Breast epithelium (tissue), 3 donors: ENCODE data around the gene BICD1.

Source experiments
- POLR2A ChIP-seq: fragments of 450-650 bp; IDR thresholded peaks from one replicate; pipeline ENCODE4 v1.6.1; 2016; ENCODE audit warnings: antibody characterized with exemption, mild to moderate bottlenecking, moderate library complexity
- TF ChIP-seq, protein P1 (sequence below), 3 donors: fragments of 450-650 bp; IDR thresholded peaks; one replicate each; pipeline ENCODE4 v1.5.1; 2016 to 2017; ENCODE audit warnings: antibody characterized with exemption in 3 of 3, mild to moderate bottlenecking in 3 of 3, moderate library complexity in 3 of 3

DNA sequence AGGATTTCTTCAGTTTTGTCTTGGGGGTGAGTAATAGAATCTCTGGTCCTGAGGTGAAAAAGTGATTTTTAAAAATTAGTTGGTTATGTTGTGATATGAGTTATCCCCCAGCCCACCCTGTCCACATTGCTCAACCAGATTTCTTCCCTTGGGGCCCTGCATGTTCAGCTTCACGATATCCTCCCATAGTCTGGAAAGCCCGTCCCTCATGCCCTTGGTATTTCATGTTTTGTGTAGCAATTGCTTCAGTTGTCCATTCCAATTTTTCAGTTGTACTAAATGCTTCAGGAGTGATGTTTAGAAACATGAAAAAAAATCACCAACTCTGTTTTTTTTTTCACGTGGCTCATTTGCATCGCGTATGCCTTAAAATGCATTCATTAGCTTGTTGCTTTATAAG lies 17.5 kb upstream of the BICD1 start:
- TF ChIP-seq, protein P1, sequence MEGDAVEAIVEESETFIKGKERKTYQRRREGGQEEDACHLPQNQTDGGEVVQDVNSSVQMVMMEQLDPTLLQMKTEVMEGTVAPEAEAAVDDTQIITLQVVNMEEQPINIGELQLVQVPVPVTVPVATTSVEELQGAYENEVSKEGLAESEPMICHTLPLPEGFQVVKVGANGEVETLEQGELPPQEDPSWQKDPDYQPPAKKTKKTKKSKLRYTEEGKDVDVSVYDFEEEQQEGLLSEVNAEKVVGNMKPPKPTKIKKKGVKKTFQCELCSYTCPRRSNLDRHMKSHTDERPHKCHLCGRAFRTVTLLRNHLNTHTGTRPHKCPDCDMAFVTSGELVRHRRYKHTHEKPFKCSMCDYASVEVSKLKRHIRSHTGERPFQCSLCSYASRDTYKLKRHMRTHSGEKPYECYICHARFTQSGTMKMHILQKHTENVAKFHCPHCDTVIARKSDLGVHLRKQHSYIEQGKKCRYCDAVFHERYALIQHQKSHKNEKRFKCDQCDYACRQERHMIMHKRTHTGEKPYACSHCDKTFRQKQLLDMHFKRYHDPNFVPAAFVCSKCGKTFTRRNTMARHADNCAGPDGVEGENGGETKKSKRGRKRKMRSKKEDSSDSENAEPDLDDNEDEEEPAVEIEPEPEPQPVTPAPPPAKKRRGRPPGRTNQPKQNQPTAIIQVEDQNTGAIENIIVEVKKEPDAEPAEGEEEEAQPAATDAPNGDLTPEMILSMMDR (IDR thresholded peaks at IDR 0.05), result no peak
- no peak for TF ChIP-seq POLR2A
